Mucosa of descending colon (tissue), 3 donors: ENCODE measurements around the gene MTMR8. TPM values are rescaled to one million over a fixed set of nuclear protein-coding genes. Genes with fewer than 3 reads are reported as not detected.

Source experiments
- ATAC-seq: fragments of 200-7000 bp; cut with Tn5 transposase; one replicate; pipeline ENCODE4 v1.9.1; 2020; ENCODE audit warnings: mild to moderate bottlenecking, moderate library complexity
- DNase-seq, 3 donors: peaks; one replicate each; pipeline ENCODE4 v3.0.0-alpha.2; 2020
- H3K36me3 ChIP-seq: fragments of 200-600 bp; one replicate; pipeline ENCODE4 v1.8.0; 2021; ENCODE audit warnings: low read depth, mild to moderate bottlenecking
- H3K4me1 ChIP-seq: fragments of 200-600 bp; one replicate; pipeline ENCODE4 v1.8.0; 2021; ENCODE audit warnings: low read depth, mild to moderate bottlenecking
- H3K4me3 ChIP-seq: fragments of 200-600 bp; one replicate; pipeline ENCODE4 v1.8.0; 2021; ENCODE audit warnings: mild to moderate bottlenecking
- H3K9me3 ChIP-seq: fragments of 200-600 bp; one replicate; pipeline ENCODE4 v1.8.0; 2021; ENCODE audit warnings: mild to moderate bottlenecking
- intact Hi-C, 2 donors: fragments of 100-400 bp; cut with DNase I in 1 of 2; cut with micrococcal nuclease in 1 of 2; formaldehyde crosslinking; loops; one replicate each; pipeline versions ENCODE4 v1.11.0 to v1.11.1; 2022; cut with DNase I, micrococcal nuclease
- long read RNA-seq, 2 donors: library from polyadenylated mRNA; unstranded; transcript quantifications; one replicate each; pipeline ENCODE4 v2.0.0, GENCODE V29; 2019 to 2021
- total RNA-seq, 3 donors: library from RNA; stranded (reverse); fragmentation: NEBNext Ultra II Directional in 2 of 3; extraction: Animal tissue kit (Norgen Biotek cat#: 25700) in 2 of 3; gene quantifications; one replicate each; pipeline versions ENCODE4 v1.2.1 to v1.2.4, GENCODE V29; 2021 to 2023
- TF ChIP-seq, protein P1 (sequence below): fragments of 200-600 bp; IDR thresholded peaks from one replicate; pipeline ENCODE4 v1.8.0; 2022; ENCODE audit warnings: antibody characterized with exemption, mild to moderate bottlenecking
- donor health status: DM: no; HTN: no; CAD: no; lungs with moderate emphysema.
- donor health status: DM: no; HTN: no; CAD: no.
- donor health status: DM: no; HTN: yes; CAD: no.

Gene MTMR8
- total RNA-seq = 10 to 100 TPM in 1 of 3 donors, 1 to 10 TPM in 2; 7.0 to 16.2 (median 7.8) TPM
- long read RNA-seq, donor 1, partial matches to known transcripts = 0 of 2 reads
- long read RNA-seq, donor 1, other reads (novel, unspliced or antisense) = 2 of 2 reads
- long read RNA-seq, donor 2, partial matches to known transcripts = 0 of 1 reads
- long read RNA-seq, donor 2, other reads (novel, unspliced or antisense) = 1 of 1 reads

DNA sequence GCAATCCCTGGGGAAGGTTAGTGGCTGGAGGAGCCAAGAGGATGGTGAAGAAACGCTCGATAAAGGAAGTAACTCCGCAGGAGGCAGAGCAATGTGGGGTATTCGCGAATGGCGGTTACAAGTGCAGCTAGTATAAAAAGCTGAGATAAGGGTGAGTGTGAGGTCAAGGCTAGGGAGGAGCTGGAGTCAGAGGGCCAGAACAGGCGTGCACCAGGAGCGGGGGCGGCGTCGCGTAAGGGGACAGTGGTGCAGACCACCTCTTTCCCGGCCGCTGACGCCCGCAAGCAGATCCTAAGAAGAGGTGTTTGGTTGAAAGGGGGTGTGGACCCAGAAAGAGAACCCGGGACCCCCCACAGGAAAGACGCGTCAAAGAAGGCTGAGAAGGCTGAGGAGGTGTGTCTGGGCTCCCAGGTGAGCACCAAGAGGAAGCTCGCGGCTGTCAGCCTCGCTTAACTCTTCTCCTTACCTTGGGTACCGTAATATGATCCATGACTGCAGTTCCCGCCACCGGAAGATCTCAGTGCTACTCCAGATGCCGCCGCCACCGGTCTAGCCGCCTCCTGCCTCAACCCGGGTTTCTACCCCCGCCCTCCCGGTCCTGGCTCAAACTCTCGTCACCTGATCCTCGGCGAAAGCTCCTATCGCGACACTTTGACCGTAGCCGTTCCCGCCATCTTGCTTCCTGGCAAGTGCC is at the start of gene MTMR8:
MTMR8 (minus strand) TSS at position 579 of the 694 bp plus-strand sequence; CDS start at position 490, 89 bp downstream.
- no peaks in the 10 kb centered on the region for H3K4me1 ChIP-seq
- TF ChIP-seq, protein P1, sequence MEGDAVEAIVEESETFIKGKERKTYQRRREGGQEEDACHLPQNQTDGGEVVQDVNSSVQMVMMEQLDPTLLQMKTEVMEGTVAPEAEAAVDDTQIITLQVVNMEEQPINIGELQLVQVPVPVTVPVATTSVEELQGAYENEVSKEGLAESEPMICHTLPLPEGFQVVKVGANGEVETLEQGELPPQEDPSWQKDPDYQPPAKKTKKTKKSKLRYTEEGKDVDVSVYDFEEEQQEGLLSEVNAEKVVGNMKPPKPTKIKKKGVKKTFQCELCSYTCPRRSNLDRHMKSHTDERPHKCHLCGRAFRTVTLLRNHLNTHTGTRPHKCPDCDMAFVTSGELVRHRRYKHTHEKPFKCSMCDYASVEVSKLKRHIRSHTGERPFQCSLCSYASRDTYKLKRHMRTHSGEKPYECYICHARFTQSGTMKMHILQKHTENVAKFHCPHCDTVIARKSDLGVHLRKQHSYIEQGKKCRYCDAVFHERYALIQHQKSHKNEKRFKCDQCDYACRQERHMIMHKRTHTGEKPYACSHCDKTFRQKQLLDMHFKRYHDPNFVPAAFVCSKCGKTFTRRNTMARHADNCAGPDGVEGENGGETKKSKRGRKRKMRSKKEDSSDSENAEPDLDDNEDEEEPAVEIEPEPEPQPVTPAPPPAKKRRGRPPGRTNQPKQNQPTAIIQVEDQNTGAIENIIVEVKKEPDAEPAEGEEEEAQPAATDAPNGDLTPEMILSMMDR = no peak
- H3K4me3 ChIP-seq = peak within 1 kb of the TSS; percentile 28
- H3K36me3 ChIP-seq = no peaks in the 10 kb centered on the region
- DNase-seq = peak; percentile 83 to 86 (median 83)
- intact Hi-C loops = no loop called here
- peak; percentile 98 for ATAC-seq
- no peaks in the 10 kb centered on the region for H3K9me3 ChIP-seq

- Histone ChIP-seq H3K4me3 (no peak overlapping the region), H3K9me3 (no peaks in the 10 kb centered on the region), H3K4me1 (no peaks in the 10 kb centered on the region), H3K36me3 (no peaks in the 10 kb centered on the region)
- DNase-seq (no peak), ATAC-seq (no peak)
- TF ChIP-seq, protein P1 = no peak
- intact Hi-C loops = no loop called here
These were observed 44.3 kb upstream of the MTMR8 start for GRCh38 chrX:64439551-64439950.

DNA sequence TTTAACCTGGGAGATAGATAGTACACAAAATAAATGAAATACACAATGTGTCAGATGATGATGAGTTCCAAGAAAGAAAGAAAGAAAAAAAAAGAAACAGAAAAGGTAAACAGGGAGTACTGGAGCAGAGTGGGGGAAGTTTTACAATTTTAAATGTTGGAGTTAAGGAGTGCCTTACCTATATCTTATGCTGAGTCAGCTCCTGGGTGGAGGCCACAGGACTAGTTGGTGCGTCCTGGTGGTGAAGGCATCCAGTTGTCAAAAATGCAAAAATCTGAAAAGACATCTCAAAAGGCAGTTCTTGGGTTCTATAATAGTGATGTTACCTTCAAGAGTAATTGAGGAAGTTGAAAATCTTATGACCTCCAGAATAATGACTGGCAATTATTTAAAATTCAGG is 42.4 kb upstream of the MTMR8 start:
- ATAC-seq (no peak), DNase-seq (no peak)
- Histone ChIP-seq H3K4me3 (no peak overlapping the region), H3K36me3 (no peaks in the 10 kb centered on the region), H3K9me3 (no peaks in the 10 kb centered on the region), H3K4me1 (no peaks in the 10 kb centered on the region)
- TF ChIP-seq, protein P1 = no peak
- intact Hi-C loops = no loop called here

- intact Hi-C loops = no loop called here
- no peak overlapping the region for H3K4me3 ChIP-seq
These were observed 42.0 kb upstream of the MTMR8 start for GRCh38 chrX:64437218-64437617.

GRCh38 chrX:64428371-64428770 is 33.1 kb upstream of the MTMR8 start:
- TF ChIP-seq, protein P1 = no peak
- Histone ChIP-seq H3K4me3 (no peak overlapping the region), H3K9me3 (no peaks in the 10 kb centered on the region), H3K36me3 (no peaks in the 10 kb centered on the region), H3K4me1 (no peaks in the 10 kb centered on the region)
- DNase-seq (no peak), ATAC-seq (no peak)
- intact Hi-C loops = no loop called here

More at GRCh38 chrX:64437218-64437617, 42.0 kb upstream of the MTMR8 start:
- ATAC-seq (no peak), DNase-seq (no peak)
- Histone ChIP-seq H3K4me1 (no peaks in the 10 kb centered on the region), H3K9me3 (no peaks in the 10 kb centered on the region), H3K36me3 (no peaks in the 10 kb centered on the region)
- TF ChIP-seq, protein P1 = no peak
